GM13977 (cell line): ENCODE results near the gene SOX9.

Source experiments
- DNase-seq: peaks from one replicate; pipeline ENCODE4 v3.0.0; 2012; ENCODE audit warnings: low spot score
- CTCF ChIP-seq: IDR thresholded peaks from 2 replicates; pipeline ENCODE4 v1.5.1; 2012; ENCODE audit warnings: mild to moderate bottlenecking, control low read depth; ENCODE audit not compliant: insufficient read depth; ENCODE audit errors: extremely low read depth, missing control alignments
- in situ Hi-C: fragments of 300-500 bp; cut with MboI; formaldehyde crosslinking; loops from one replicate; pipeline ENCODE4 v1.12.0; 2022; ENCODE audit warnings: low sequenced_read_pairs, low pct_unique_long_range_greater_than_20kb, mixed read lengths, inconsistent platforms; ENCODE audit not compliant: unreplicated experiment

SOX9 gene

GRCh38 chr17:72175263-72175662, 54.4 kb downstream of the SOX9 start:
- TF ChIP-seq CTCF = no peak
- no peak for DNase-seq
- in situ Hi-C loops = no loop called here
